ENCODE data around the gene PRDX6.

PRDX6 gene

DNA sequence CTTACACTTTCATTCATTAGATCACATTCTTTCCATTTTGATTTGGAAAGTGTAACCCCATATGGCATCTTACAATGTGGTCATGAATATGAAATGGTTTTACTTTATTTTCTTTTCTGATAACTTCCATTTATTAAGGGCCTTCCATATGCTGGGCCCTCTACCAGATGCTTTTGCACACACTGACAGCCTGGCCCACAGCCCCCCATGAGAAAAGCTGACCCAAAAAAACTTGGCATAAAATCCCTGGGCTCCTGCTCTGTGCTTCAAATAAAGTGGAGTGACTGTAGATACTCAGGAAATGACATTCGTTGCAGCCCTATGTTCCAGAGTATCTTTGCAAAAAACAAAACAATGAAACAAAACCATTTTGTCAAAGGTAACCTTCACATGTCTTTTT is 48.8 kb downstream of the PRDX6 start:
- DNase-seq (ENCODE audit: low spot score) (no peak), ATAC-seq (ENCODE audit: low read depth) (no peak)
- H3K36me3 ChIP-seq (ENCODE audit: low read depth): no peaks in the 10 kb centered on the region
- TF ChIP-seq, protein P1, sequence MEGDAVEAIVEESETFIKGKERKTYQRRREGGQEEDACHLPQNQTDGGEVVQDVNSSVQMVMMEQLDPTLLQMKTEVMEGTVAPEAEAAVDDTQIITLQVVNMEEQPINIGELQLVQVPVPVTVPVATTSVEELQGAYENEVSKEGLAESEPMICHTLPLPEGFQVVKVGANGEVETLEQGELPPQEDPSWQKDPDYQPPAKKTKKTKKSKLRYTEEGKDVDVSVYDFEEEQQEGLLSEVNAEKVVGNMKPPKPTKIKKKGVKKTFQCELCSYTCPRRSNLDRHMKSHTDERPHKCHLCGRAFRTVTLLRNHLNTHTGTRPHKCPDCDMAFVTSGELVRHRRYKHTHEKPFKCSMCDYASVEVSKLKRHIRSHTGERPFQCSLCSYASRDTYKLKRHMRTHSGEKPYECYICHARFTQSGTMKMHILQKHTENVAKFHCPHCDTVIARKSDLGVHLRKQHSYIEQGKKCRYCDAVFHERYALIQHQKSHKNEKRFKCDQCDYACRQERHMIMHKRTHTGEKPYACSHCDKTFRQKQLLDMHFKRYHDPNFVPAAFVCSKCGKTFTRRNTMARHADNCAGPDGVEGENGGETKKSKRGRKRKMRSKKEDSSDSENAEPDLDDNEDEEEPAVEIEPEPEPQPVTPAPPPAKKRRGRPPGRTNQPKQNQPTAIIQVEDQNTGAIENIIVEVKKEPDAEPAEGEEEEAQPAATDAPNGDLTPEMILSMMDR (IDR thresholded peaks at IDR 0.05; ENCODE audit: poor library complexity, severe bottlenecking): no peak
- no peak overlapping the region for H3K27ac ChIP-seq (ENCODE audit: poor library complexity, severe bottlenecking)
- no peak overlapping the region for H3K4me3 ChIP-seq (ENCODE audit: severe bottlenecking)
- no peaks in the 10 kb centered on the region for H3K9me3 ChIP-seq (ENCODE audit: severe bottlenecking)
- H3K27me3 ChIP-seq (ENCODE audit: insufficient read depth, poor library complexity, severe bottlenecking): no peaks in the 10 kb centered on the region
- H3K4me1 ChIP-seq (ENCODE audit: insufficient read depth, poor library complexity, severe bottlenecking): peaks cover 7% of the 10 kb centered on the region

GRCh38 chr1:173527151-173527826 is 50.2 kb downstream of the PRDX6 start:
- no peaks in the 10 kb centered on the region for H3K9me3 ChIP-seq (ENCODE audit: severe bottlenecking)
- H3K27ac ChIP-seq (ENCODE audit: poor library complexity, severe bottlenecking): peak overlapping the region; percentile 31
- H3K4me3 ChIP-seq (ENCODE audit: severe bottlenecking): no peak overlapping the region
- H3K4me1 ChIP-seq (ENCODE audit: insufficient read depth, poor library complexity, severe bottlenecking): peaks cover 7% of the 10 kb centered on the region
- H3K36me3 ChIP-seq (ENCODE audit: low read depth): no peaks in the 10 kb centered on the region
- ATAC-seq (ENCODE audit: low read depth) (peak; percentile 97), DNase-seq (ENCODE audit: low spot score) (peak; percentile 50)
- no peaks in the 10 kb centered on the region for H3K27me3 ChIP-seq (ENCODE audit: insufficient read depth, poor library complexity, severe bottlenecking)
- TF ChIP-seq, protein P1 (IDR thresholded peaks at IDR 0.05; ENCODE audit: poor library complexity, severe bottlenecking): no peak

DNA sequence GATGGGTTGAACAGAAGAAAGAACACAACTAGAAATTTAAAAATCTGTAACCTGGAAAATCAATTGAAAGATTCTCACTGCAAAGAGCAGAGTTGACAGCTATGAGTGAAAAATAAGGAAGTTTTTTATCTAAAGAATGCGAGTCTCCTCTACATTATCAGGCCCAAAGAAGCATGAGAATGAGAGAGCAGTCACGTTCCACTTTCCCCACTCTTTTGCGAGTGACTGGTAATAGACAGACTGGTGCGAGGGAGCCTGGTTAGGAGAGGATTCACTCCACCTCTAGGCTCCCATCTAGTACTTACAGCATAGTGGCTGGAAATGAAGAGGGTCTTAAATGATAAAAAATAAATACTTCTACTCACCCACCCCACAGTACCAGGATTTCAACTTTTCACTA is 52.0 kb downstream of the PRDX6 start:
- TF ChIP-seq, protein P1 (IDR thresholded peaks at IDR 0.05; ENCODE audit: poor library complexity, severe bottlenecking): no peak
- DNase-seq (ENCODE audit: low spot score) (no peak), ATAC-seq (ENCODE audit: low read depth) (no peak)
- peaks cover 7% of the 10 kb centered on the region for H3K4me1 ChIP-seq (ENCODE audit: insufficient read depth, poor library complexity, severe bottlenecking)
- no peaks in the 10 kb centered on the region for H3K36me3 ChIP-seq (ENCODE audit: low read depth)
- H3K27me3 ChIP-seq (ENCODE audit: insufficient read depth, poor library complexity, severe bottlenecking): no peaks in the 10 kb centered on the region
- no peak overlapping the region for H3K4me3 ChIP-seq (ENCODE audit: severe bottlenecking)
- no peak overlapping the region for H3K27ac ChIP-seq (ENCODE audit: poor library complexity, severe bottlenecking)
- no peaks in the 10 kb centered on the region for H3K9me3 ChIP-seq (ENCODE audit: severe bottlenecking)

- H3K27me3 ChIP-seq (ENCODE audit: insufficient read depth, poor library complexity, severe bottlenecking): no peaks in the 10 kb centered on the region
- TF ChIP-seq, protein P1 (IDR thresholded peaks at IDR 0.05; ENCODE audit: poor library complexity, severe bottlenecking): no peak
- H3K9me3 ChIP-seq (ENCODE audit: severe bottlenecking): no peaks in the 10 kb centered on the region
- H3K36me3 ChIP-seq (ENCODE audit: low read depth): no peaks in the 10 kb centered on the region
- no peak overlapping the region for H3K4me3 ChIP-seq (ENCODE audit: severe bottlenecking)
- no peak overlapping the region for H3K27ac ChIP-seq (ENCODE audit: poor library complexity, severe bottlenecking)
- DNase-seq (ENCODE audit: low spot score) (no peak), ATAC-seq (ENCODE audit: low read depth) (no peak)
- peaks cover 7% of the 10 kb centered on the region for H3K4me1 ChIP-seq (ENCODE audit: insufficient read depth, poor library complexity, severe bottlenecking)
Observed at GRCh38 chr1:173530795-173531693, 53.9 kb downstream of the PRDX6 start.

Measured in RWPE2 (cell line).